HUES48 (cell line): ENCODE data around the gene SRGAP3.

Source experiments
- H3K27ac ChIP-seq: one replicate; pipeline ENCODE4 v1.7.0; 2013; ENCODE audit warnings: low read depth, low read length, inconsistent platforms
- H3K27me3 ChIP-seq: 2 replicates; pipeline ENCODE4 v1.6.1; 2013; ENCODE audit warnings: mild to moderate bottlenecking, low read length; ENCODE audit not compliant: control insufficient read depth, insufficient read depth
- H3K36me3 ChIP-seq: 2 replicates; pipeline ENCODE4 v1.6.1; 2013; ENCODE audit warnings: low read length; ENCODE audit not compliant: control insufficient read depth, insufficient read depth
- H3K4me1 ChIP-seq: 2 replicates; pipeline ENCODE4 v1.6.1; 2013; ENCODE audit warnings: mild to moderate bottlenecking, low read length; ENCODE audit not compliant: control insufficient read depth, insufficient read depth
- H3K4me3 ChIP-seq: 2 replicates; pipeline ENCODE4 v1.5.1; 2013; ENCODE audit warnings: mild to moderate bottlenecking, low read depth, low read length
- H3K9ac ChIP-seq: 2 replicates; pipeline ENCODE4 v1.6.1; 2013; ENCODE audit warnings: mild to moderate bottlenecking, low read depth, low read length, moderate library complexity
- H3K9me3 ChIP-seq: 2 replicates; pipeline ENCODE4 v1.6.1; 2013; ENCODE audit warnings: low read length; ENCODE audit not compliant: control insufficient read depth, insufficient read depth

The SRGAP3 gene

DNA sequence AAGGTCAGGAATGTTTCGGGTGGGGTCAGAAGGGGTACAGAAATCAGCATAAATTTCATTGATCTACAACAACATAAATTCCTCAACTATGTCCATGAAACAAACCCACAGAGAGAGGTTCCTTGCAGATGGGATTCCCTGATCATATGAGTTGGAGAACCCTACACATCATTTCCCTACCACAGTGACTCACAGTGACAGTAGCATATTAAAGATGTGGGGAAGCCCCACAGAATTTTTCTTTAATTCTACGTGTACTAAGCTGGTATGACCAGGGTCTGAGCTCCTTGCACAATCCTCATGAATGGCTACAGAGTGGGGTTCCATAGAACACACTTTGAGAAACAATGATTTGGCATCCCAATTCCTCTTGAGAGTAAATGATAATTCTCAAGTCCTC lies 169.3 kb downstream of the SRGAP3 start:
- Histone ChIP-seq H3K36me3 (no peaks in the 10 kb centered on the region), H3K27me3 (no peaks in the 10 kb centered on the region), H3K27ac (no peak overlapping the region), H3K4me3 (no peak overlapping the region), H3K4me1 (peaks cover 26% of the 10 kb centered on the region), H3K9me3 (peaks cover 11% of the 10 kb centered on the region), H3K9ac (no peak overlapping the region)

DNA sequence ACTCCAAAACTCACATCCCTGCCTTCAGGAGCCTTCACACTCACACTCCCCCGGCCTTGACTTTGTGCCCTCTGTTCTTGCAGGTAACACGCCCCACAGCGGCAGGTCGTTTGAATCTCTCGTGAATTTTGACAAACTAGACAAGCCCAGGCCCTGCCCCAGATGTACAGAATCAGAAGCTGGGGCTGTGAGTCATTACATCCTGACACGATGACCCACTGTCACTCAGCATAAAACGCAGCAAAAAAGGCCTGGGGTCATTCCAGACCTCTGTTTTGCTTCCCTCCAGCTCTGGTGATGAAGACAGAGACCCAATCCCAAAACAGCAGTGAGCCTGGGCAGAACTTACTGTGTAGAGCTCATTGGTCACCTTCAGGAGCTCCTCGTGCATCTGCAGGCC lies 169.8 kb downstream of the SRGAP3 start:
- peaks cover 26% of the 10 kb centered on the region for H3K4me1 ChIP-seq
- H3K9me3 ChIP-seq: peaks cover 11% of the 10 kb centered on the region
- no peaks in the 10 kb centered on the region for H3K27me3 ChIP-seq
- no peak overlapping the region for H3K4me3 ChIP-seq
- H3K27ac ChIP-seq: no peak overlapping the region
- no peaks in the 10 kb centered on the region for H3K36me3 ChIP-seq
- H3K9ac ChIP-seq: no peak overlapping the region

DNA sequence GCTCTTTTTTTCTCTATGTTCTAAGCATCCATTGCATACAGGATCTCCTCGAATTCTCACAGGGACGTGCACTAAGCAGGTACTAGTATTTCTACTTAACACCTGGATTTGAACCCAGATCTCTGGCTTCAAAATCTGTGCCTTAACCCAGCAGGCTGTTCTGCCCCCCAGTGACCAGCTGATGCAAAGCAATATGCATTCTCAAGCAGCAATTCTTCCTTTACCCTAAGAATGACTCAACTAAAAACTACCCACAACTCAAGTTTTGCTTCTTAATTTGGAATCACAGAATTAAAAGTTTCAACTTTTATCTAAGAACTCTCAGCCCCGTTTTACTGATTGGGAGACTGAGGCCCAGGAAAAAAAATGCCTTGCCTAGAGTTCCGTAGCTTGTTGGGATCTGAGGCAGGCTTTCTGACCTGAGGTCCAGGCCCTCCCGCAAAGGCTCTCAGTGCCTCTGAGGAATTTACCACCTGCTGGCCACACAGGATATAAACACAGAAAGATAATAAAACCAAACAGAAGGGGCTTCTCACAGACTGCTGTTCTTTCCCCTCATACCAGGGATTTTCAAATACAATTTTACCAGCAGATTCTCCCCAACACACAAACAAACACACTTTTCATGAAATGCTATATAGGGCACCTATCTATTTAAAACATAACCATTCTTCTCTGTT lies 170.7 kb downstream of the SRGAP3 start:
- Histone ChIP-seq H3K4me3 (no peak overlapping the region), H3K27me3 (no peaks in the 10 kb centered on the region), H3K9me3 (peaks cover 11% of the 10 kb centered on the region), H3K9ac (no peak overlapping the region), H3K36me3 (no peaks in the 10 kb centered on the region), H3K27ac (no peak overlapping the region), H3K4me1 (peaks cover 26% of the 10 kb centered on the region)

DNA sequence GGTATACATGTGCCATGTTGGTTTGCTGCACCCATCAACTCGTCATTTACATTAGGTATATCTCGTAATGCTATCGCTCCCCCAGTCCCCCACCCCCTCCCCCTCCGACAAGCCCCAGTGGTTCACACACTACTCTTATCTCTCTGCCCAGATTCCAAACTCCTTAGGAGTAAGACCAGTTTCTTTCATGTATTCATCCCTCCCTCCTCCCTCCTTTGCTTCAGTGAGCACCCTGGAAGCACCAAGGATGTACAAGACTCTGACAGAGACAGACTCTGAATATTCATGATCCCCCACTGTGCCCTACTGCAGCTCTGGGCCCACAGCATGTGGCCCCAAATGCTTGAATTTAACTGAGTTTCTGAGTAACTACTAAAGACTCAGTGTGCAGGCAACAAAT lies 172.4 kb downstream of the SRGAP3 start:
- Histone ChIP-seq H3K9ac (no peak overlapping the region), H3K4me1 (peaks cover 26% of the 10 kb centered on the region), H3K27me3 (no peaks in the 10 kb centered on the region), H3K4me3 (no peak overlapping the region), H3K27ac (peak overlapping the region; percentile 31), H3K9me3 (peaks cover 11% of the 10 kb centered on the region), H3K36me3 (no peaks in the 10 kb centered on the region)

DNA sequence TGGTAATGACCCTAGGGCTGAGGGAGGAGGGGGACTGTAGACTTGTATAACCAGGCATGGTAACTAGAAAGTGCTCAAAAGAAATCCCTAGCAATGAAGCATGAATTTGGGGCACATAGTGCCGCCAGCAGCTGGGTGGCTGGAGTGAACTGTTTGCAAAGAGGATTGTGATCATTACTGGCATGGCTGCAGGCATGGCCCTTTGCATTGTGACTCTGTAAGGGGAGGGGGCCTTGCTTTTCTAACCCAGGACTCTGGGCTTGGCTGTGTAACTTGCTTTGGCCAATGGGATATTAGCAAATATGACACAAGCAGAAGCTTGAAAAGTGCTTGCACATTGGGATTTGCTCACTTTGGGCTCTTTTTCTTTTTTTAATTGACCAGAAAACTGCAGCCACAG lies 173.7 kb downstream of the SRGAP3 start:
- H3K4me1 ChIP-seq: peaks cover 26% of the 10 kb centered on the region
- no peak overlapping the region for H3K9ac ChIP-seq
- no peak overlapping the region for H3K4me3 ChIP-seq
- no peaks in the 10 kb centered on the region for H3K36me3 ChIP-seq
- no peaks in the 10 kb centered on the region for H3K27me3 ChIP-seq
- no peak overlapping the region for H3K27ac ChIP-seq
- H3K9me3 ChIP-seq: peaks cover 7% of the 10 kb centered on the region; the same call in 1 of the 2 replicates

DNA sequence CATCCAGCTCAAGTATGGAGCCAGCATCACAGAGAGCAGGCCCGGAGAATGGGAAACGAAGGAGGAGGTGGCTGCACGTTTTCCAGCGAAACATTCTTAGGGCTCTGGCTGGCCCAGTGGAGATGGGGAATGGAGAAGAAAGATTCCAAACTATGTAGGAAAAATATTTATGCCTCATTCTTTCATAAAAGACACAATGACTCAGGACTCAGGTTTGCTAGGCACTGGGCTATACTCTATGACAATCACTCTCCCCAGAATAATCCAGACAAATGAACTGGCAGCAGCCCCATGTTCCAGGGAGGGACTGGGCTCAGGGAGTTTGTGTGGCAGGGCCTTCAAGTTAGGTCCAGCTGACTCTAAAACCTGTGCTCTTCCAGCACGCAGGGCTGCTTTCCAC lies 175.4 kb downstream of the SRGAP3 start:
- H3K9me3 ChIP-seq: no peaks in the 10 kb centered on the region
- no peak overlapping the region for H3K4me3 ChIP-seq
- peaks cover 20% of the 10 kb centered on the region for H3K4me1 ChIP-seq
- no peaks in the 10 kb centered on the region for H3K27me3 ChIP-seq
- H3K9ac ChIP-seq: no peak overlapping the region
- H3K27ac ChIP-seq: no peak overlapping the region
- H3K36me3 ChIP-seq: no peaks in the 10 kb centered on the region

DNA sequence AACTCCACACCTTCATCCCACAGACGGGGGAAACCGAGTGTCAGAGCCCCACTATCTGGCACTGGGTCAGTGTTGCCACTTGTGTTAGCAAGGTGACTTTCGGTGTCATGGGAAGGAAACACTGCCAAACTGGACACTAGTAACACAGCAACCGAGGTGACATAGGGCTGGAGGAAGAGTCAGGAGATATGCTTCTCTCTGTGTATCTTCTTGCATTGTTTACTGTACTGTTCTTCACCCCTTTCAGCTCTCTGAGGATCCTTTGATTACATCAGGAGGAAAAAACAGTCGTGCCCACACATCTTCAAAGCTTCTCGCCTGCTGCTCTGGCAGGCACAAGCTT lies 176.8 kb downstream of the SRGAP3 start:
- H3K27ac ChIP-seq: no peak overlapping the region
- no peak overlapping the region for H3K4me3 ChIP-seq
- H3K36me3 ChIP-seq: no peaks in the 10 kb centered on the region
- H3K27me3 ChIP-seq: no peaks in the 10 kb centered on the region
- H3K9me3 ChIP-seq: no peaks in the 10 kb centered on the region
- H3K9ac ChIP-seq: no peak overlapping the region
- peaks cover 7% of the 10 kb centered on the region for H3K4me1 ChIP-seq

DNA sequence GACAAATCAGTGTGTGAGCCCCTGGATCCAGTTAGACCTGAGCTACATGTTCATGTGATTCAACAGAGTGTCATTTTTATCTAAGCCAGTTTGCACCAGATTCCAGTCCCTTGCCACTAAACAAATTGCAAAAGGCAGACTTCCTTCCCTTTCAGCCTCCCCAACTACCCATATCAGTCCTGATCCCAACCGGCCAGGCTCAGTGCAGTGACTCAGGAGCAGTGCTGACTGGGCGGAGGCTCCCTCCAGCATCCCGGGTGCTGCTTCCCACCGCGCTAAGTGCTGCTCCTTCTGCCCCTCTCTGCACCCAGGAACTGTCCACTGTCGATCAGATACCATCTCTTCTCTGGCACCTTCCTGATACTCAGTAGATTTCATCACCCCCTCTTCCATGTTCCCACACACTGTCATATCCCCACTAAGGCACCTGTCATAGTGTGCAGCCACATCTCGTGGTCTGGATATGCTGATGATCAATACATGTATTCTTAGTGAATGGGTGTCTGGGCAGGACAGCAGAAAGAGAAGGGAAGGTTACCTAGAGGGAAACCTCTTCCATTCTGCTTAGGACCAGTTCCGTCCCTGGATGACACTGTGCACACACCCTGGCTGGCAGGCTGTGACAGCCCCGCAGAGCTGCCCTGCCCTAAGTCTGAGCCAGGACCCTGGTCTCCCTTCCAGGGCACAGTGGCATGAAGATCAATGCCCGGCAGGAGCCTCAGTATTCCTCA lies 177.3 kb downstream of the SRGAP3 start:
- Histone ChIP-seq H3K9ac (no peak overlapping the region), H3K4me1 (peaks cover 1% of the 10 kb centered on the region), H3K36me3 (no peaks in the 10 kb centered on the region), H3K4me3 (no peak overlapping the region), H3K27me3 (no peaks in the 10 kb centered on the region), H3K9me3 (no peaks in the 10 kb centered on the region), H3K27ac (no peak overlapping the region)

DNA sequence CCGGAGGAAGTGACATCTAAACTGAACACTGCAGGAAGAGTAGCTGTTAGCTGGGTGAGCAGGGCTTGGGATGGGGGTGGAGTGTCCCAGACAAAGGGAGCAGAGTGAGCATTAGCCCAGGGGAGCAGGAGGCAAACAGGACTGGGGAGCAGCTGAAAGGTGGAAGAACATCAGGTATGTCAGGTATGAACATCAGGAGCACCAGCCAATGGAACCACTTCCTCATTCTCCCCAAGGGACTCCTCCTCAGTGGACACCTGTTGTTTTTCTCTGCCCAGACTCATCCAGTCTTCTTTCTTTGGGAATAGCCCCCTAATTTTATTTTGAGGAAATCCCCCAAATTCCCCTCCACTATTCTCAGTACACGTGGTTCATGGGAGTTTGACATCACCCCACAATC lies 178.5 kb downstream of the SRGAP3 start:
- H3K9ac ChIP-seq: no peak overlapping the region
- H3K4me3 ChIP-seq: no peak overlapping the region
- no peaks in the 10 kb centered on the region for H3K27me3 ChIP-seq

DNA sequence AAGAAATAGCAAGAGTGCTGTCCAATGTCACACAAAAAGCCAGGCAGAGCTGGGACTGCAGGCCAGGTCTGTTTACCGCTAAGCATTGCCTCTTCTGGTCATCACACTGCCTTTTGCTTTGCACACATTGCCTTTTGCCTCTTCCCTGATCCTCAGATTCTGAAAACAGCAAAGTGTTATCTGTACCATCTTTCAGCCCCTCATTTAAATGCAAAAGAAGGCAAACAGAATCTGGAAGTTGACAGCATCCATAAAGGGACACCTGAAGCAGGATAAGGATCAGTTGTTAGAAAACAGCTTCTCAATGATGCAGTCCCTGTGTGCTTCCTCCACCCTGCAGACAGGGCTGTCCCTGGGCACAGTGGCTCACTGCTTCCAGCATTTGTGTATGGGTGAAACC lies 179.5 kb downstream of the SRGAP3 start:
- H3K4me1 ChIP-seq: no peaks in the 10 kb centered on the region
- H3K27ac ChIP-seq: no peak overlapping the region
- H3K9ac ChIP-seq: no peak overlapping the region
- no peaks in the 10 kb centered on the region for H3K36me3 ChIP-seq
- H3K27me3 ChIP-seq: no peaks in the 10 kb centered on the region
- no peak overlapping the region for H3K4me3 ChIP-seq
- no peaks in the 10 kb centered on the region for H3K9me3 ChIP-seq

More for the DNA sequence above, 178.5 kb downstream of the SRGAP3 start:
- H3K36me3 ChIP-seq: no peaks in the 10 kb centered on the region
- H3K27ac ChIP-seq: no peak overlapping the region
- H3K4me1 ChIP-seq: no peaks in the 10 kb centered on the region
- no peaks in the 10 kb centered on the region for H3K9me3 ChIP-seq

DNA sequence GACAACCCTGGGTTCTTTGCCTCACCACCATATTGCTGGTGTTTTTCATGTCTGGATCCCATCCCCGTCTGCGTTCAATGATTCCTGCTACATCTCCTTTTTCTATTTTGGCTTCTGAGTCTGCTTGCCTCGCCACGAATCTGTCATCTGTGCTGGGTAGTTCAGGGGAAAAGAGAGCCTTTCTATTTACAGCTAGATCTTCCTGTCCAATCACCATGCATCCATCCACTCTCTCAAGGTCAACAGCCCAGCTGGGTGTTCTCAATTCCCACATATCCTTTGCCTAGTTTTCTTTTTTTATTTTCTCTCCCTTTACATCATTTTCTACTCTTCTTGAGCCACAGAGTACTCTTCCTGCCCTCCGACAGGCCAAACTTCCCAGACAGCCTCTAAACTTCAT lies 181.4 kb downstream of the SRGAP3 start:
- Histone ChIP-seq H3K4me3 (no peak overlapping the region), H3K4me1 (no peaks in the 10 kb centered on the region), H3K36me3 (no peaks in the 10 kb centered on the region), H3K9me3 (no peaks in the 10 kb centered on the region), H3K27me3 (no peaks in the 10 kb centered on the region), H3K9ac (no peak overlapping the region), H3K27ac (no peak overlapping the region)
